ENCODE data around the gene PFKFB4. TPM values are rescaled to one million over a fixed set of nuclear protein-coding genes. Genes with fewer than 3 reads are reported as not detected.
A peak's percentile ranks its signal among the peaks of the same experiment; 100 is the strongest.
"Not testable (repeated sequence)": the region's sequence is repeated elsewhere in the genome, so short reads cannot be mapped to it uniquely, and the experiment has no call there.

The PFKFB4 gene
- total RNA-seq, 1 donor = 10.8 TPM

- DNase-seq (ENCODE audit: low read depth in 2 of 3, low spot score in 2 of 3) = peak in 2 of 3 donors; percentile 50 to 59
These were observed 4.6 kb upstream of the PFKFB4 start for GRCh38 chr3:48561045-48561736.

DNA sequence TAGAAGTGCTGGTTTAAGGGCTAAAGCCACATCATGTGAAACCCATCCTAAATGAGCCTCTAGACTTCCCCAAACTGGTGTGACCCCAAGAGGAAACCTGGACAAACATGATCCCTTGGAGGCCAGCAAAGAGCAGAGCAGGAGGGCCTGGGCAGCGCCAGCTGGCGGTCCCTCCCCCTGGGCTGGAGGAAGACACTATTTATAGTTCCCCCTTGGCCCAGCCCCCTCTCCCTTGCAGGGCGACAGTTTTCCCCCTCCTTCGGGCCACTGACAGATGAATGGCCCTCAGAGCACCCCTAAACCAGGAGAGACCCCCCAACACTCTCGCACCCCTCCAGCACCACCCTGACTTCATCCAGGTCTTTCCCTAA, 4.0 kb upstream of the PFKFB4 start:
- DNase-seq (ENCODE audit: low read depth in 2 of 3, low spot score in 2 of 3) = no peak

DNA sequence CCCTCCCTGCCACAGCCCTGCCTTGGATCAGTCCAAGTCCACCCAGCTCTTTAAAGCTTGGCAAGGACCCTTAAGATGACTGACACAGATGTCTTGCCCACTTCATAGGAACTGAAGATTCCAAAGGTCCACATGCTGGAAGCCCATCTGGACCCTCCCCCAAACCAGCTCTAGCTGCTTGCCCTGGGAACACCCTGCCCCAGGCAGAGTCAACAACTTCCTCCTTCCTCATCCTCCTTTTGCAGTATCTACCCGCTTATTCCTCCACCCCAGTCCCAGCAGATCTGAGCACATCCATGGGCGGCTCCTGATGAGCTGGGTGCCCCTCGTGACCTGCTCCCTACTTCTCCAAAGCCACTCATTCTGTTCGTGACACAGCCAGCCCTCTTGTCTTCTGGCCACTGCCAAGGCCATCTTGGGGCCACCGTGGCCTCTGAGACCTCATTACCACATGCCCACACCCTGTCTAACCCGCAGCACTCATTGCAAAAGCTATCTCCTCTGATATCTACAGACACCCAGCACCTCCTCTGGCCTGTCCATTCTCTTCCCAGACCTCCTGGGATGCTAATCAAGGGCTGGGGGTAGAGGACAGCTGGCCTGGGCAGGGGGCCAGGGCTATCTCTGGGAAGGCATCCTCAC, 2.0 kb upstream of the PFKFB4 start:
- DNase-seq (ENCODE audit: low read depth in 2 of 3, low spot score in 2 of 3) = no peak

GRCh38 chr3:48555949-48556795, 431 bp downstream of the PFKFB4 start:
- no peak for DNase-seq (ENCODE audit: low read depth in 2 of 3, low spot score in 2 of 3)

- DNase-seq (ENCODE audit: low read depth in 2 of 3, low spot score in 2 of 3) = no peak
These were observed 1.2 kb downstream of the PFKFB4 start for GRCh38 chr3:48555231-48555948.

DNA sequence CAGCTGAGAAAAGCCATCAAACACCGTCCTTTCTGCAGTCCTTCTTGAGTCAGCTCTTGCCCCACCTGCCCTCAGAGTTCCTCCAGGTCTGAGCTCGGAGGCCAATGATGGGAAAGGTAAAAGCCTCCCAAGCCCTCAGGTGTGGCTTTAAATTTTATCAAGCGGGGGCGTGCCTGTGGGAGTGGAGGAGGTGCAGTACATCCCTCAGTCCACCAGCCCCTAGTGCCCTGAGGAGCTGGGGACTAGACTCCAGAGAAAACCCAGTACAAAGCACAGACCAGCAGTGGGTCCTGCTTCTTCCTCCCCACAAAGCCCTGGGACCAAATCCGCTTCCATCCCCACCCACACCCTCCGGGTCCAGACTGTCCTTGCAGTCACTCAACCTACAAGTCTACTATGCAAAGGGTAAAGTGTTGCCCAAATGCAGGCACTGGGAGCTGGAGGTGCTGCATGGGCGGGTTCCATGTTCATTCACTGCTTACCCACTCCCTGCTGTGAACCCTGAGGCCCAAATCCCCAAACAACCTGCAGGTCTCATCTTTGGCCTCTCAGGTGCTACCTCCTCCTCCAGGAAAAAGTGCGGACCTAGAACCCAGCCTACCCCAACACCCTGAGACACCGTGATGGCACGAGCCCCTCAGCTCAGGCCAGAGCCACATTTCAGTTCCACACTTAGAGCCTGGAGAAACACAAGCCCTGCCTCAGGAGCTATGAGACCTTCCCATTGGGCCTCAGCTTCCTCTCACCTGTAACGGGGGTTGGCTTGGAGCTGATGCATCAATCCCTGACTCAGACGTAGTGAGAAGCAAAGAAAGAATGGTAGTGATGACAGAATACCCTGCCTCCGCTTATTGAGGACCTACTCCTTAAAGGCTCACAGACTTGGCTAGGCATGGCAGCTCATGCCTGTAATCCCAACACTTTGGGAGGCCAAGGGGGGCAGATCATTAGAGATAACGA, 2.4 kb downstream of the PFKFB4 start:
- DNase-seq (ENCODE audit: low read depth in 2 of 3, low spot score in 2 of 3) = no peak

GRCh38 chr3:48553361-48553760, 3.2 kb downstream of the PFKFB4 start:
- DNase-seq (ENCODE audit: low read depth in 2 of 3, low spot score in 2 of 3) = no peak

DNA sequence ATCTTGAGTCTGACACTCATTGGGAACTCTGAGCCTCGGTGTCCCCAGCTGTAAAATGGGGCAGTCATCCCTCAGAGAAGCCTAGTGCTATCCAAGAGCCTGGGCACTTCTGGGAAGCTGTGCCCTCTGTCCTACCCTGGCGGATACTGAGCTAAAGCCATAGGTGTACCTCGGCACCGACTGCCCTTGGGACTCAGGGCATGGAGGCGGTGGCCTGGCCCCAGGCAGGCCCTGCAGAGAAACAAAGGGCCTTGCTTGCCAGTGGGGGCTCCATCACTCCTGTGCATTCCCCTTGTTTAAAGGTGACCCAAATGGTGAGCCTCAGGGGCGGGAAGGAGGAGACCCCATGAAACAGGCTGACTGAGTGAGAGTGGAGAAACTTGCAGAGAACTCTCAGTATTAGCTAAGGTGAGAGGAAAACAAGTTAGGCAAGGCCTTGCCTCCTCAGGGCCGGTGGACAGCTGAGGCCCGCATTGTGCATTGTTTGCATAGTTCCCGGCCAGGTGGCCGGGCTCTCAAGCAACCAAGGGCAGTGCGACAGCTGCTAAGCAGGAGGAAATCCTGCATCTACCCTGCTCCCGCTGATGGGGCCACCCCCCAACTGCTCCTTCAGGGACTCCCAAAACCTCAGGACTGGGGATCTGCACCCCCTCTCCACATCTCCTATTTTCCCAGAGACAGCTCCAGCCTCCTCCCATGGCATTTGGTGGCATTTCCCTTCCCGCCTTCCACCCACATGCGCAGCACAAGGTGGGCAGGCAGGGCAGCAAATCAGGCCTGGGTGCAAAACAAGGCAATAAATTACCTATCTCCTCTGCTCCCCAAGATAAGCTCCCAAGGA, 4.3 kb downstream of the PFKFB4 start:
- no peak for DNase-seq (ENCODE audit: low read depth in 2 of 3, low spot score in 2 of 3)

DNA sequence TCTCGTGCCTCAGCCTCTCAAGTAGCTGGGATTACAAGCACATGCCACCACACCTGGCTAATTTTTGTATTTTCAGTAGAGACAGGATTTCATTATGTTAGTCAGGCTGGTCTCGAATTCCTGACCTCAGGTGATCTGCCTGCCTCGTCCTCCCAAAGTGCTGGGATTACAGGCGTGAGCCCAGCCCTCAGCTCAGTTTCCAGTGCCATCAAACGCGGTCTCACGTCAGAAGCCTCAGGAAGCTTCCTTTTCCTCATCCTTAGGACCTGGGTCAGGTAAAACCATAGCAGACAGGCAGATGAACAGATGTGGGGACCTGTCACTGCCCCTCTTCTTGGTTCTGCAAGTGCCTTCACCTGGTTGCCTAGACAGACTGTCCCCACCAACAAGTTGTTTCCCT, 5.0 kb downstream of the PFKFB4 start:
- not testable (repeated sequence) for DNase-seq (ENCODE audit: low read depth in 2 of 3, low spot score in 2 of 3)

GRCh38 chr3:48548729-48549705, 7.6 kb downstream of the PFKFB4 start:
- DNase-seq (ENCODE audit: low read depth in 2 of 3, low spot score in 2 of 3) = peak; percentile 62 to 87 (median 74)

DNA sequence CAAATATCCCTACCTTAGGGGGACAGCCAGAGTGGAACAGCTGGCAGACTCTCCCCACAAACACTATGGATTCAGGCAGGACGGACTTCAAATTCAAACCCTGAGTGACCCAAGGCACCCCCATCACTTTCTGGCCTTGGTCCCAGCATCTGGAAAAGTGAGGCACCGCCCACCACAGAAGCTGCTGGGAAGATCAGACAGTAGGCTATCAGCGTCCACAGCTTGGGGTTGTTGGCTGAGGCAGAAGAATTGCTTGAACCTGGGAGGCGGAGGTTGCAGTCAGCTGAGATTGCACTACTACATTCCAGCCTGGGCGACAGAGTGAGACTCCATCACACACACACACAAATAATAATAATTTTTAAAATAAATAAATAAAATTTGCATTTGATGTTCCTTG, 8.5 kb downstream of the PFKFB4 start:
- DNase-seq (ENCODE audit: low read depth in 2 of 3, low spot score in 2 of 3) = no peak

- no peak for DNase-seq (ENCODE audit: low read depth in 2 of 3, low spot score in 2 of 3)
These were observed 10.3 kb downstream of the PFKFB4 start for GRCh38 chr3:48546203-48546829.

DNA sequence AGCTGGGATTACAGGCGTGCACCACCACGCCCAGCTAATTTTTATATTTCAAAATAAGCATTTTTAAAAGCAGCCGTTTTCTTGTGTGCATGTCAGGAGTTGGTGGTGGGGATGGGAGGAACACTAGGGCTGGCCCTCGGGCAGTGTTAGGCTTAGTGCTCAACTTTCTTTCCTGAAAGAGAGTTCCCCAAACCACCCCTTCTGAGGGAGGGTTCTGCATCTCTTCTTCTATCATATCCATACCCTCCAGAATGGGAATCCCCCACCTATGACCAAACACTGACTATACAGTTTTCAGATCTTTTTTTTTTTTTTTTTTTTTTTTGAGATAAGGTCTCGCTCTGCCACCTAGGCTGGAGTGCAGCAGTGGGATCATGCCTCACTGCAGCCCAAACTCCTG, 12.5 kb downstream of the PFKFB4 start:
- no peak for DNase-seq (ENCODE audit: low read depth in 2 of 3, low spot score in 2 of 3)

DNA sequence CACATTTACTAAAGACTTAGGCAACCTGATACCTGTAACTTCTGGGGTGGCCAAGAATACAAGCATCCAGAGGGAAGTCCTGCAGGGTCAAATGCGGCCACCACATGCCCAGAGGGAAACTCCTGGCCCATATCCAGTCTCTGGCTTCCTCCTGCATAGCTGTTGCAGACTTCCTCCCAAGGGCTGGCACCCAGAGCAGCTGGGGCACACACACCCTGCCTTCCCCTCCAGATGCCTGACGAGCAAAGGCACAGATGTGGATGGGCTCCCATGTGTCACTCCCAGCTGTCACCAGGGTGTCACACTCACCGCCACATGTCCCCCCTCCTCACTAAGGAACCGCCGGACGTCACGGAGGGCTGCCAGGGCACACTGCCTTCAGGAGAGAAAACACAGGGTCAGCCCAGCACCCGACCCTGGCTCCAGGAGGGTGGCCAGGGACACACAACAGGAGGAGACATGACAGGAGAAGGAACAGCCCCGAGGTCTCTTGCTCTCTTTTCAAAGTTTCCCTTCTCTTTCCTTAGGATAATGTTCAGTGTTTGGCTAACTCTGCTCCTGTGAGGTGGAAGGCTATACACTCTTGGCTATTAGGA, 13.2 kb downstream of the PFKFB4 start:
- peak in 1 of 3 donors; percentile 58 for DNase-seq (ENCODE audit: low read depth in 2 of 3, low spot score in 2 of 3)

DNA sequence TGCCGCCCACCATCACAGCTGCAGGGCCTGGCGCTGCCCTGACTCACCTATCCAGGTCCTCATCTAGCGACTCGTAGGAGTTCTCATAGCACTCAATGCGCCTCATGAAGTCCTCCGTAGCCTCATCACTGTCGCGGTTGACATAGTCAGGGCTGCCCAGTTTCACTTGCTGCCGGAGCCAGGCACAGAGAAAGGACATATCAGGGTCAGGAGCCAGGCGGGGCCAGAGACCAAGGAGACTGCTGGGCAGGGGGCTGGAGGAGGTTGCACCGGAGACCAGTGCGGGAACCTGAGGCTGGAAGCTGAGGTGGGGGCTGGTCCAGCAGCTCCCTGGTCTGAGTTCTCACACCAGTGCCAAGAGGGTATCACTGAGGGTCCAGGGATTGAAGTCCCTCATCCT, 18.2 kb downstream of the PFKFB4 start:
- DNase-seq (ENCODE audit: low read depth in 2 of 3, low spot score in 2 of 3) = no peak

- DNase-seq (ENCODE audit: low read depth in 2 of 3, low spot score in 2 of 3) = no peak
These were observed 19.8 kb downstream of the PFKFB4 start for GRCh38 chr3:48536785-48537184.

- DNase-seq (ENCODE audit: low read depth in 2 of 3, low spot score in 2 of 3) = no peak
These were observed 20.5 kb downstream of the PFKFB4 start for GRCh38 chr3:48536116-48536515.

All from hematopoietic multipotent progenitor cell (in vitro differentiated cells).